Measurements from ENCODE around the gene COA7. TPM values are rescaled to one million over a fixed set of nuclear protein-coding genes. Genes with fewer than 3 reads are reported as not detected.

Gene COA7
- total RNA-seq, 1 experiment from 2014 or later, result 20.7 TPM

GRCh38 chr1:52676249-52676903 lies 21.8 kb downstream of the COA7 start:
- CTCF ChIA-PET, result no interaction called here
- Histone ChIP-seq H3F3A (ENCODE audit: insufficient read depth, low read depth) (peaks cover 5% of the 10 kb centered on the region; the same call in 1 of the 2 replicates), H3K4me3 (no peak overlapping the region), H3K9me3 (ENCODE audit: insufficient read depth, low read depth) (no peaks in the 10 kb centered on the region), H3K36me3 (ENCODE audit: low read depth) (no peaks in the 10 kb centered on the region), H3K27ac (no peak overlapping the region), H4K20me1 (ENCODE audit: insufficient read depth) (no peaks in the 10 kb centered on the region), H3K9me2 (ENCODE audit: insufficient read depth) (no peaks in the 10 kb centered on the region), H3K4me2 (no peak overlapping the region), H3K4me1 (replicated peaks; ENCODE audit: insufficient read depth) (peaks cover 15% of the 10 kb centered on the region), H3K79me2 (ENCODE audit: low read depth) (no peaks in the 10 kb centered on the region), H2AFZ (no peak overlapping the region), H3K27me3 (ENCODE audit: insufficient read depth, low read depth) (no peaks in the 10 kb centered on the region)
- no peak for DNase-seq
- no TSS peak for BruUV-seq (replicated peaks)
- intact Hi-C loops (cut with micrococcal nuclease; ENCODE audit: unreplicated experiment), result no loop called here
- TF ChIP-seq EZH2 (IDR thresholded peaks at IDR 0.05; ENCODE audit: low read depth) (no peak), CTCF (conservative IDR thresholded peaks at IDR 0.05) (no peak)
- POLR2A ChIA-PET (ENCODE audit: unreplicated experiment), result no interaction called here

GRCh38 chr1:52674497-52675384 lies 23.4 kb downstream of the COA7 start:
- intact Hi-C loops (cut with micrococcal nuclease; ENCODE audit: unreplicated experiment), result no loop called here
- Histone ChIP-seq H3K9me3 (ENCODE audit: insufficient read depth, low read depth) (no peaks in the 10 kb centered on the region), H3K9me2 (ENCODE audit: insufficient read depth) (no peaks in the 10 kb centered on the region), H3K36me3 (ENCODE audit: low read depth) (no peaks in the 10 kb centered on the region), H3K4me1 (replicated peaks; ENCODE audit: insufficient read depth) (peaks cover 15% of the 10 kb centered on the region), H3K4me2 (peak overlapping the region; percentile 39), H3F3A (ENCODE audit: insufficient read depth, low read depth) (peaks cover 5% of the 10 kb centered on the region; the same call in 1 of the 2 replicates), H3K79me2 (ENCODE audit: low read depth) (no peaks in the 10 kb centered on the region), H2AFZ (no peak overlapping the region), H3K4me3 (no peak overlapping the region), H4K20me1 (ENCODE audit: insufficient read depth) (no peaks in the 10 kb centered on the region), H3K27me3 (ENCODE audit: insufficient read depth, low read depth) (no peaks in the 10 kb centered on the region), H3K27ac (no peak overlapping the region)
- BruUV-seq (replicated peaks), result no TSS peak
- TF ChIP-seq EZH2 (IDR thresholded peaks at IDR 0.05; ENCODE audit: low read depth), result no peak
- no peak for TF ChIP-seq CTCF (conservative IDR thresholded peaks at IDR 0.05)
- DNase-seq, result peak; percentile 54 to 84
- POLR2A ChIA-PET (ENCODE audit: unreplicated experiment), result no interaction called here
- CTCF ChIA-PET, result interaction anchor here (0.6 kb wide), 1 partner anchor 232 kb away, joined by 3 read pairs; no protein-coding TSS in a partner anchor

GRCh38 chr1:52673513-52673912 lies 24.6 kb downstream of the COA7 start:
- DNase-seq, result no peak
- TF ChIP-seq CTCF (conservative IDR thresholded peaks at IDR 0.05), result no peak
- TF ChIP-seq EZH2 (IDR thresholded peaks at IDR 0.05; ENCODE audit: low read depth), result no peak
- no peaks in the 10 kb centered on the region for H3K27me3 ChIP-seq (ENCODE audit: insufficient read depth, low read depth)
- no peaks in the 10 kb centered on the region for H4K20me1 ChIP-seq (ENCODE audit: insufficient read depth)
- H3K79me2 ChIP-seq (ENCODE audit: low read depth), result no peaks in the 10 kb centered on the region
- H2AFZ ChIP-seq, result no peak overlapping the region
- H3K9me3 ChIP-seq (ENCODE audit: insufficient read depth, low read depth), result no peaks in the 10 kb centered on the region
- ChIA-PET CTCF (no interaction called here), POLR2A (ENCODE audit: unreplicated experiment) (no interaction called here)
- H3K9me2 ChIP-seq (ENCODE audit: insufficient read depth), result no peaks in the 10 kb centered on the region
- BruUV-seq (replicated peaks), result no TSS peak
- peaks cover 21% of the 10 kb centered on the region for H3K4me1 ChIP-seq (replicated peaks; ENCODE audit: insufficient read depth)
- no peak overlapping the region for H3K4me2 ChIP-seq
- intact Hi-C loops (cut with micrococcal nuclease; ENCODE audit: unreplicated experiment), result no loop called here
- H3K27ac ChIP-seq, result no peak overlapping the region
- H3K36me3 ChIP-seq (ENCODE audit: low read depth), result no peaks in the 10 kb centered on the region
- H3F3A ChIP-seq (ENCODE audit: insufficient read depth, low read depth), result peaks cover 5% of the 10 kb centered on the region; the same call in 1 of the 2 replicates
- H3K4me3 ChIP-seq, result no peak overlapping the region
